Suppressor macrophage (primary cell): Measurements from ENCODE around the gene CCDC177.
A peak's percentile ranks its signal among the peaks of the same experiment; 100 is the strongest.

Source experiments
- DNase-seq, 4 experiments: peaks; one replicate each; pipeline ENCODE4 v3.0.0-alpha.2; 2020 to 2022

The CCDC177 gene

DNA sequence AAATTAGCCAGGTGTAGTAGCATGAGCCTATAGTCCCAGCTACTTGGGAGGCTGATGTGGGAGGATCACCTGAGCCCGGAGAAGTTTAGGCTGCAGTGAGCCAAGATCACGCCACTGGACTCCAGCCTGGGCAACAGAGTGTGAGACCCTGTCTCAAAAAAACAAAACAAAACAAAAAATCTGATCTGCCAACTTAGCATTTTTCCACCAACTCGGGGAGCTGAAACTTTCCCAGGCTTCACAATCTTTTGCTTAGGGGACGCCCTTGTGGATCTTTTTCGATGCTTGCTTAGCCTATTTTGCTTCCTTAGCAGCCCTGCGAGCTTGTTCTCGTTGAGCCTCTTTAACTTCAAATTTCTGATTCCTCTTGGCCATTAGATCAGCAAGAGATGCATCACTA, 13.8 kb downstream of the CCDC177 start:
- no peak for DNase-seq

DNA sequence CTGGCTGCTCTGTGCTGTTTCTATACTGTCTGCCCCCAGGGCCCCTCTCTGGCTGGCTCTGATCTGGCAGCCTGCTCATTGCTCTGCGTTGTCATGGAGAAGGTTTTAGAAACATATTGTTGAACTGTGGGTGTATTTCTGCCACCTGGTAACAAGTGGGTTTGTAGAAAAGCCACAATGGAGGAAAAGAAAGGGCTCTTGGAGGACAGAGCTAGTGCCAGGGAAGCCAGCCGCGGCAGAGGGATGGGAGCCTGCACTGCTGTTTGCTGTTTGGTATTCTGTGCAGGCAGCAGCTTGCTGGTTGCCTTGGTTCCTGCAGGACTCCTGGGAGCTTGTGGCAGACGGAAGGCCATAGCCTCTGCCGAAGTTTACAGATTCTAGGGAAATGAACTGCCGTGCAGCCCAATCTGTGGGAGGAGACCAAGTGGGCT, 15.1 kb downstream of the CCDC177 start:
- no peak for DNase-seq

DNA sequence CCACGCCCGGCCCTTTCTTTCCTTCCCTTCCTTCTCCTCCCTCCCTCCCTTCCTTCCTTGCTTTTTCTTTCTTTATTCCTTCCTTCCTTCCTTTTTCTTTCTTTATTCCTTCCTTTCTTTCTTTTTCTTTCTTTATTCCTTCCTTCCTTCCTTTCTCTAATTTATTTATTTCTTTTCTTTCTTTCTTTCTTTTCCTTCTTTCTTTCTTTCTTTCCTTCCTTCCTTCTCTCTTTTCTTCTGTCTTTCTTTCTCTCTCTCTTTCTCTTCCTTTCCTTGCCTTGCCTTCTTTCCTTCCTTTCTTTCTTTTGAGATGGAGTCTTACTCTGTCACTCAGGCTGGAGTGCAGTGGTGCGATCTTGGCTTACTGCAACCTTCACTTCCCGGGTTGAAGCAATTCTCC, 15.9 kb downstream of the CCDC177 start:
- DNase-seq = no peak

DNA sequence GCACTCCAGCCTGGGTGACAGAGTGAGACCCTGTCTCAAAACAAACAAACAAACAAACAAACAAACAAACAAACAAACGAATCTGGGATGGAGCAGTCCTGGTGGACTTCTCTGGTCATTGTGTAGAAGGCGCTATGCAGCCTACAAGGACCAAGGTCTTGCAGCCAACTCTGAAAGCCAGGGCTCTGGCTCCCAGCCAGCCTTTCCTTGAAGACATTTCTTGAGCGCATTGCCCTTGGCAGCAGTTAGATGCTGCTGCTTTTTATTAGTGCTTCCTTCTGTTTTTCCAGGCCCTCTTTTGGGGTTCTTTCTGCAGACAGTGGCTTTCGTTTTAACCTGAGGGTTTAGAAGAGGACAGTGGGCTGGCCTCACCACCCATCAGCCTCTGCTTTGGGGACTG, 20.2 kb downstream of the CCDC177 start:
- DNase-seq = no peak

- peak; percentile 77 to 89 (median 86) for DNase-seq
These were observed 21.4 kb downstream of the CCDC177 start for GRCh38 chr14:69553252-69553651.

- no peak for DNase-seq
These were observed 23.2 kb downstream of the CCDC177 start for GRCh38 chr14:69551511-69551910.

- DNase-seq = no peak
These were observed 26.1 kb downstream of the CCDC177 start for GRCh38 chr14:69548566-69548965.

- DNase-seq = peak; percentile 21 to 46 (median 30)
These were observed 26.8 kb downstream of the CCDC177 start for GRCh38 chr14:69547701-69548348.

- peak; percentile 80 to 95 (median 92) for DNase-seq
These were observed 31.1 kb downstream of the CCDC177 start for GRCh38 chr14:69543341-69544115.

- no peak for DNase-seq
These were observed 32.4 kb downstream of the CCDC177 start for GRCh38 chr14:69542311-69542710.

GRCh38 chr14:69540654-69541335, 33.9 kb downstream of the CCDC177 start:
- peak in 3 of 4 experiments; percentile 15 to 51 (median 47) for DNase-seq

DNA sequence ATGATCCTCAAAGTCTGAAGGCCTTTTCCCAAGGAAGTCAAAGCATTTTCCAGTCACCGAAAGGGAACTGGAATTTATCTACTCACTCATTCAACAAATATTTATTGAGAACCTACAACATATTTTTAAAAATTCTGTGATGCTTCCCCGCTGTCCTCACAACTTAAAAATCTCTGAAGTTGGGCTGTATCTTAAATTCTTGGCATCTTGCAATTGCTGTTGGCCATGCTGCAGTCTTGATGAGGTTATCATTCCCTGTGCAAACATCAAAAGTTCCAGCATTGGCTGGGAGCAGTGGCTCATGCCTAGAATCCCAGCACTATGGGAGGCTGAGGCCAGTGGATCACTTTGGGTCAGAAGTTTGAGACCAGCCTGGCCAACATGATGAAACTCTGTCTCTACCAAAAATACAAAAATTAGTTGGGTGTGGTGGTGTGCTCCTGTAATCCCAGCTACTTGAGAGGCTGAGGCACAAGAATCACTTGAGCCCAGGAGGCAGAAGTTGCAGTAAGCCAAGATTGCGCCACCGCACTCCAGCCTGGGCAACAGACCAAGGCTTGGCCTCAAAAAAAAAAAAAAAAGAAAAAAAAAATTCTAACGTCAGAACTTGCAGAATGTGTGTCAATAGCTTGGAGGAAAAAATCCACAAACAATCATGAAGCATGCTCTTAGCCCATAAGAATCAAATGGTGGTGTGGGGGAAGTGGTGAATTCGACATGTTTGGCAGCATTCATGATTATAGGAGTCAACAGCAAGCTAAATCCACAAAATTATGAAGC, 34.9 kb downstream of the CCDC177 start:
- peak; percentile 70 to 90 (median 82) for DNase-seq

- no peak for DNase-seq
These were observed 35.9 kb downstream of the CCDC177 start for GRCh38 chr14:69538766-69539165.

DNA sequence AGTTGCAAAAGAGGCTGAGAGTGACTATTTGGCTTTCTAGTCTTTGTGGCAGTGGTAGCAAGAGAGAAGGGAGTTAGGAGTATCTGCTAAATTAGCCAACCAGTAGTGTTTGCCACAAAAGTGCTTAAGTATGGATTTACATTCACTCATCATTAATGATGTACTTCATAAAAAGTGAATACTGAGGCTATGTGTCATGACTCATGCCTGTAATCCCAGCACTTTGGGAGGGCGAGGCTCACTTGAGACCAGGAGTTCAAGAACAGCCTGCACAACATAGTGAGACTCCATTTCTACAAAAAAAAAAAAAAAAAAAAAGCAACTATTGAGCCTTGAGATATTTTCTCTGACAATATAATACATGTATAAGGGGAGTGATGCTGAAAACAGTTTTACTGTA, 36.8 kb downstream of the CCDC177 start:
- peak in 2 of 4 experiments; percentile 18 to 33 for DNase-seq

DNA sequence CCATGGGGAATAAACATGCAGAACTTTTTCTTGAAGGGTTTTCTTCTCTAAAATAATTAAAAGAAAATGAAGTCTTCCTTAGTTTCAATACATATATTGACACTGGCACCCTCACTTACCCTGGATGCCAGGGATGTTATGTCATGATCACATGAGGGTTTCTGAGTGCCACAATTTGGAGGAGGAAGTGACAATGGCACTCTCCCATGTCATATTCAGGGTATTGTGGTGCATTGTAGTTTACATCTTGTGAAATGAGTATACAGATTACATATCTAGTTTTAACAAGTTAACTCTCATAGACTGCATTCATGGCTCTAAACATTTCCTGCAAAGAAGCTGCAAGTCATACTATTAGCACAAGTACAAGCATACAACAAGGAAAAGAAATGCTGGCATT, 37.7 kb downstream of the CCDC177 start:
- peak; percentile 64 to 90 (median 74) for DNase-seq

- peak; percentile 29 to 66 (median 49) for DNase-seq
These were observed 39.3 kb downstream of the CCDC177 start for GRCh38 chr14:69535230-69535848.

- no peak for DNase-seq
These were observed 41.9 kb downstream of the CCDC177 start for GRCh38 chr14:69532561-69533340.

- no peak for DNase-seq
These were observed 43.5 kb downstream of the CCDC177 start for GRCh38 chr14:69531135-69531534.

- no peak for DNase-seq
These were observed 44.6 kb downstream of the CCDC177 start for GRCh38 chr14:69530095-69530494.

DNA sequence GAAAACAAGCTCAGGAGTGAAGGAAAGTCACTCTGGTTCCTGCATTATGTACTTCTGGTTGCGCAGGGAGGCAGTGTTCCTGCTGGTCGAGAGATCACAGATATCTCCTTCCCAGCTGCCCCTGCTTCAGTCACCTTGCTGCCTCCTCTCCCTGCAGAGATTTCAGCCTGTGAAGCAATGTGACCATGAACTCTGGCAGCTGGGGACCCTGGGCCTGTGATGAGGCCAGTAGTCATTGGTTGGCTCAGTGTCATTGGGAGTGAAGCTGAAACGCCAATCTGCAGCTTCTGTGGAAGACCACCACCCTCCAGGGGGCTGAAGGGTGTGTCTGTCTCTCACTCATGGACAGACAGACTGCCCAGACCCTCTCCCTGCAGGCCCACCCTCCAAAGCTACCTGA, 45.1 kb downstream of the CCDC177 start:
- DNase-seq = no peak

DNA sequence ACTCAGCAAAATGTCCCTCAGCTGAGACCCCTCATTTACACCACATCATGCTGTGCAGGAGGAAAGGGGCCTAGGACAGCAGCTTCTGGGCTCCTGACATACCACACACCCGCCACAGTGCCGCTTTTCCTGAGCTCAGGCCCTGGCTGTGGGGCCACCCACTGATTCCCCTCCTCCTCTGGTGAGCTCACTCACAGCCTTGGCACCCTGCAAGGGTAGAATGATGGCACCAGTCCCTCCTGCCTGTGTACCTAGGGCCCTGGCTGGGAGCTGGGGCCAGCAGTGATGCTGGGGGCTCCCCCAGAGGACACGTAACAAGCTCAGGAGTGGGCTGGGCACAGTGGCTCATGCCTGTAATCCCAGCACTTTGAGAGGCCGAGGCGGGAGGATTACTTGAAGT, 45.7 kb downstream of the CCDC177 start:
- no peak for DNase-seq
